SK-N-SH (cell line): ENCODE measurements around the gene ZSWIM1. TPM values are rescaled to one million over a fixed set of nuclear protein-coding genes. Genes with fewer than 3 reads are reported as not detected.

ENCODE experiments used
- CTCF ChIA-PET: fragments of 300-600, 350-600 bp; formaldehyde crosslinking; extraction: SDS; loops from one replicate; lab custom pipeline; 2021; lab: Yijun Ruan, JAX
- POLR2A ChIA-PET: fragments of 350-600 bp; sonication (Branson Sonifier 250); formaldehyde crosslinking; extraction: SDS; loops from one replicate; lab custom pipeline; 2020; ENCODE audit warnings: antibody characterized with exemption, inconsistent platforms; lab: Yijun Ruan, JAX
- DNase-seq: peaks from one replicate; pipeline ENCODE4 v3.0.0; 2012
- H2AFZ ChIP-seq: fragments of 200-600 bp; sonication (generic); 2 replicates; pipeline ENCODE4 v1.8.1; 2016; ENCODE audit warnings: antibody characterized with exemption, mild to moderate bottlenecking, low read depth
- H3F3A ChIP-seq: fragments of 200-600 bp; sonication (generic); replicated peaks from 2 replicates; pipeline ENCODE3; 2016; ENCODE audit warnings: antibody characterized with exemption, mild to moderate bottlenecking; ENCODE audit not compliant: insufficient read depth
- H3K27ac ChIP-seq, 2 experiments: fragments of 200-500 bp in 1 of 2; fragments of 200-600 bp in 1 of 2; sonication (Bioruptor generic) in 1 of 2; sonication (generic), shearing (Covaris generic) in 1 of 2; 2 replicates each; pipeline versions ENCODE4 v1.5.1 to v1.6.1; 2014 to 2016; ENCODE audit warnings: low read depth in 2 of 2, inconsistent platforms in 1 of 2, low read length in 1 of 2, mild to moderate bottlenecking in 1 of 2, mixed read lengths in 1 of 2
- H3K27me3 ChIP-seq: fragments of 200-600 bp; sonication (generic), shearing (Covaris generic); 2 replicates; pipeline ENCODE4 v1.6.1; 2016; ENCODE audit warnings: mixed run types; ENCODE audit not compliant: insufficient read depth
- H3K36me3 ChIP-seq, 2 experiments: fragments of 200-500 bp in 1 of 2; fragments of 200-600 bp in 1 of 2; sonication (Bioruptor generic) in 1 of 2; sonication (generic) in 1 of 2; replicated peaks in 1 of 2; 2 replicates each; pipeline versions ENCODE3 to v1.5.1; 2014 to 2016; ENCODE audit warnings: low read length in 1 of 2, mild to moderate bottlenecking in 1 of 2; ENCODE audit not compliant: insufficient read depth in 2 of 2, control insufficient read depth in 1 of 2
- H3K4me1 ChIP-seq, 2 experiments: fragments of 200-500 bp in 1 of 2; fragments of 200-600 bp in 1 of 2; sonication (Bioruptor generic) in 1 of 2; sonication (generic), shearing (Covaris generic) in 1 of 2; 2 replicates each; pipeline versions ENCODE4 v1.5.1 to v1.6.1; 2014 to 2016; ENCODE audit warnings: low read depth in 1 of 2, low read length in 1 of 2, mixed run types in 1 of 2; ENCODE audit not compliant: insufficient read depth in 2 of 2, control insufficient read depth in 1 of 2
- H3K4me2 ChIP-seq: fragments of 200-600 bp; sonication (generic), shearing (Covaris generic); 2 replicates; pipeline ENCODE4 v1.6.1; 2017; ENCODE audit warnings: mixed run types
- H3K4me3 ChIP-seq, 2 experiments: fragments of 200-500 bp in 1 of 2; fragments of 200-600 bp in 1 of 2; sonication (Bioruptor generic) in 1 of 2; sonication (generic), shearing (Covaris generic) in 1 of 2; 2 replicates each; pipeline versions ENCODE4 v1.5.1 to v1.8.1; 2014 to 2016; ENCODE audit warnings: low read depth in 2 of 2, inconsistent platforms in 1 of 2, low read length in 1 of 2, mild to moderate bottlenecking in 1 of 2, mixed read lengths in 1 of 2, moderate library complexity in 1 of 2
- H3K79me2 ChIP-seq: fragments of 200-600 bp; sonication (generic); 2 replicates; pipeline ENCODE4 v1.8.1; 2017; ENCODE audit warnings: mild to moderate bottlenecking; ENCODE audit not compliant: insufficient read depth
- H3K9ac ChIP-seq: fragments of 200-600 bp; sonication (generic); 2 replicates; pipeline ENCODE4 v1.6.1; 2017; ENCODE audit warnings: mixed run types
- H3K9me2 ChIP-seq: fragments of 200-600 bp; sonication (generic); 2 replicates; pipeline ENCODE4 v1.6.1; 2017; ENCODE audit warnings: mixed run types
- H3K9me3 ChIP-seq: fragments of 200-600 bp; sonication (generic); 2 replicates; pipeline ENCODE4 v1.6.1; 2017; ENCODE audit warnings: mixed run types, mild to moderate bottlenecking, moderate library complexity
- H4K20me1 ChIP-seq: fragments of 200-600 bp; sonication (generic); 2 replicates; pipeline ENCODE4 v1.6.1; 2017; ENCODE audit warnings: mild to moderate bottlenecking, mixed run types; ENCODE audit not compliant: insufficient read depth
- EZH2phosphoT487 ChIP-seq: fragments of 200-600 bp; sonication (generic); IDR thresholded peaks from 2 replicates; pipeline ENCODE4 v1.6.1; 2017; ENCODE audit warnings: low read depth, mixed run types, mild to moderate bottlenecking, antibody characterized with exemption, moderate library complexity, borderline replicate concordance
- GATA2 ChIP-seq: sonication (generic); formaldehyde crosslinking; IDR thresholded peaks from 2 replicates; pipeline ENCODE4 v1.5.0; 2020; ENCODE audit warnings: mild to moderate bottlenecking, missing genetic modification reagents
- IRF3 ChIP-seq: fragments of 150-350 bp; IDR thresholded peaks from 2 replicates; pipeline ENCODE4 v1.6.1; 2016; ENCODE audit warnings: mild to moderate bottlenecking, low read depth, low read length
- NFIC ChIP-seq: IDR thresholded peaks from 2 replicates; pipeline ENCODE4 v1.4.0; 2012; ENCODE audit warnings: borderline replicate concordance
- POLR2AphosphoS5 ChIP-seq: IDR thresholded peaks from 2 replicates; pipeline ENCODE4 v1.6.1; 2012; ENCODE audit warnings: low read depth, low read length
- SIN3A ChIP-seq: IDR thresholded peaks from 2 replicates; pipeline ENCODE4 v1.6.1; 2012; ENCODE audit warnings: low read depth, mild to moderate bottlenecking, low read length, moderate library complexity, borderline replicate concordance
- TAF1 ChIP-seq: IDR thresholded peaks from 2 replicates; pipeline ENCODE4 v1.6.1; 2012; ENCODE audit warnings: low read depth, mild to moderate bottlenecking, low read length, moderate library complexity, borderline replicate concordance
- USF2 ChIP-seq: fragments of 150-350 bp; IDR thresholded peaks from 2 replicates; pipeline ENCODE4 v1.6.1; 2017; ENCODE audit warnings: antibody characterized with exemption, low read length, low read depth, borderline replicate concordance
- WGBS: methylation state at CpG from one replicate; pipeline ENCODE4 v1.1.6; 2017; ENCODE audit warnings: low lambda C conversion rate; 5-methylcytosine and 5-hydroxymethylcytosine counted together
- polyA plus RNA-seq, 3 experiments: library from polyadenylated mRNA; depleted of rRNA; stranded (reverse); fragments of >200 nt; gene quantifications; 2 replicates each; pipeline ENCODE4 v1.2.3, GENCODE V29; 2012

Gene ZSWIM1
- polyA plus RNA-seq, 1 of the 3 experiments (the other 2 are of a cell fraction), result 1.8 TPM

GRCh38 chr20:45921337-45922189, 40.5 kb downstream of the ZSWIM1 start:
- WGBS, result 80% methylated on average over 11 of the region's 11 CpGs
- no peak for DNase-seq
- no peak overlapping the region for H2AFZ ChIP-seq
- no peaks in the 10 kb centered on the region for H3K9me2 ChIP-seq
- H4K20me1 ChIP-seq, result no peaks in the 10 kb centered on the region
- H3K4me1 ChIP-seq, result peaks cover 0 to 12% of the 10 kb centered on the region in 2 experiments; a peak in 1 of 4 replicates
- no peak overlapping the region for H3K27ac ChIP-seq
- no peaks in the 10 kb centered on the region for H3K9me3 ChIP-seq
- TF ChIP-seq NFIC (no peak), GATA2 (CRISPR knock-in tag) (no peak), USF2 (no peak), SIN3A (no peak), EZH2phosphoT487 (no peak)
- no peaks in the 10 kb centered on the region for H3K27me3 ChIP-seq
- no peak overlapping the region for H3K9ac ChIP-seq
- H3K79me2 ChIP-seq, result no peaks in the 10 kb centered on the region
- no peak overlapping the region for H3K4me2 ChIP-seq
- H3K36me3 ChIP-seq, result no peaks in the 10 kb centered on the region
- CTCF ChIA-PET, result interaction anchor here (1.3 to 1.7 kb wide), 2 partner anchors 12 to 13 kb away, joined by 5 read pairs; partner anchors contain the start of gene PCIF1
- POLR2A ChIA-PET, result interaction anchor here (3.3 kb wide), 2 partner anchors 8 to 12 kb away, joined by 19 to 34 read pairs; partner anchors contain the start of gene PCIF1
- no peak overlapping the region for H3K4me3 ChIP-seq
- H3F3A ChIP-seq, result peaks cover 7% of the 10 kb centered on the region

- CTCF ChIA-PET, result interaction anchor here (0.9 kb wide), 1 partner anchor 11 kb away, joined by 3 read pairs; no protein-coding TSS in a partner anchor
- 81% methylated on average over 21 of the region's 21 CpGs for WGBS
- H3K4me1 ChIP-seq, result peaks cover 0 to 8% of the 10 kb centered on the region in 2 experiments; a peak in 1 of 4 replicates
- H3K9me3 ChIP-seq, result no peaks in the 10 kb centered on the region
- DNase-seq, result no peak
- H3K4me2 ChIP-seq, result no peak overlapping the region
- H4K20me1 ChIP-seq, result no peaks in the 10 kb centered on the region
- no peaks in the 10 kb centered on the region for H3K36me3 ChIP-seq
- TF ChIP-seq IRF3 (no peak), POLR2AphosphoS5 (no peak), TAF1 (no peak)
- H3K79me2 ChIP-seq, result no peaks in the 10 kb centered on the region
- H3K9me2 ChIP-seq, result no peaks in the 10 kb centered on the region
- H3F3A ChIP-seq, result peaks cover 9% of the 10 kb centered on the region
- no peaks in the 10 kb centered on the region for H3K27me3 ChIP-seq
- no peak overlapping the region for H3K9ac ChIP-seq
- H3K4me3 ChIP-seq, result no peak overlapping the region
- no peak overlapping the region for H2AFZ ChIP-seq
- POLR2A ChIA-PET, result interaction anchor here (0.7 to 2.5 kb wide), 2 partner anchors 9 to 14 kb away, joined by 3 to 11 read pairs; partner anchors contain the start of gene PCIF1
- H3K27ac ChIP-seq, result no peak overlapping the region
Observed at GRCh38 chr20:45924391-45925261, 43.6 kb downstream of the ZSWIM1 start.
